ENCODE measurements around the gene ZFHX2. TPM values are rescaled to one million over a fixed set of nuclear protein-coding genes. Genes with fewer than 3 reads are reported as not detected.

Gene ZFHX2
- total and polyA plus RNA-seq, 2 of the 13 experiments (the other 11 are each of a cell fraction or from before 2014, with no cell fraction given), result 0.17 to 0.44 TPM

DNA sequence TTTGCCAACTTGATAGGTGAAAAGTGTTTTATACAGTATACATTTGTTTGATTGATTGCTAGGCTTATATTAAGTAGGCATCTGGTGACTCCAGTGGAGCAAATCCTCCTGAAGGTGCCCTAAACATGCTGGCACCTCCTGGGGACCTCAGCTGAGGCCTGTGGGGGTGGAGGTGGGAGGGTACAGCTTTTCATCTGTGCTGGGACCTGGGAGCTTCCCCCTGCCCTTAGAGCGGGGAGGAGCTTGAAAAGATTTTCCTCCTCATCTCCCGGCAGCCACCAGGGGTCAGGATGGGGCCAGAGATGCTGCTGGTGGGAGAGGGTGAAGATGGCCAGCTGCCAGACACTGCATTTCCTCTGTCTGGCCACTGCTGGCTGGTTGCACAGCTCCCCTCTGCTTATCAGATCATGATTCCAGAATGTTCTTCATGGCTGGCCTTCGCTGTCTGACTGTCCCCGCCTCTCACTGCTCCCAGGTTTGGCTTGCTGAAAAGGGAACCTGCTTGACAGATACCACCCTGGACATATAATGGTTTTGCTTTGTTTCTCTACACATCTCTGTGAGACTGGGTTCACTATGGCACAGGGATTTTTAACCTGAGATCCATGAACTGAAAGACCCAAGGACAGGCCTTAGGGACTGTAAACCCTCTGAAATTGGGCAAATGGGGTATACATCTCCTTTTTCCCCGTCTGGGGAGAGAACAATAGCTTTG is 37.5 kb upstream of the ZFHX2 start (continued):
- TF ChIP-seq HNRNPL (IDR thresholded peaks at IDR 0.05; ENCODE audit: low read depth, low read length) (no peak), RBAK (CRISPR knock-in tag; IDR thresholded peaks at IDR 0.05) (peak; percentile 73; the same call in 1 of the 2 replicates), NAIF1 (CRISPR knock-in tag; IDR thresholded peaks at IDR 0.05; ENCODE audit: borderline replicate concordance) (no peak), ZNF496 (CRISPR knock-in tag; IDR thresholded peaks at IDR 0.05; ENCODE audit: insufficient replicate concordance) (no peak), CCAR2 (optimal IDR thresholded peaks at IDR 0.05; ENCODE audit: low read depth, low read length) (peak; percentile 84), JUNB (CRISPR knock-in tag; IDR thresholded peaks at IDR 0.05; ENCODE audit: borderline replicate concordance) (no peak), RBFOX2 (IDR thresholded peaks at IDR 0.05; ENCODE audit: low read depth, low read length) (no peak), CBX1 (IDR thresholded peaks at IDR 0.05; ENCODE audit: low read depth) (peak; percentile 99), NCOA1 (CRISPR knock-in tag; IDR thresholded peaks at IDR 0.05) (no peak), CHD4 (IDR thresholded peaks at IDR 0.05; ENCODE audit: borderline replicate concordance, low read length) (peak; percentile 89; the same call in 1 of the 2 replicates), ISL2 (CRISPR knock-in tag; IDR thresholded peaks at IDR 0.05) (peak; percentile 92), NCOR1 (IDR thresholded peaks at IDR 0.05; ENCODE audit: borderline replicate concordance, low read length) (peak; percentile 66; the same call in 1 of the 2 replicates), ZNF354B (CRISPR knock-in tag; IDR thresholded peaks at IDR 0.05) (peak; percentile 97), ZNF776 (CRISPR knock-in tag; IDR thresholded peaks at IDR 0.05) (peak; percentile 84), ZNF235 (CRISPR knock-in tag; IDR thresholded peaks at IDR 0.05; ENCODE audit: borderline replicate concordance) (0 out of 2 replicates have a peak, but pooled peaks have one; percentile 50), NFE2 (CRISPR knock-in tag; IDR thresholded peaks at IDR 0.05) (no peak), SP1 (IDR thresholded peaks at IDR 0.05) (no peak), SP1 (CRISPR knock-in tag; IDR thresholded peaks at IDR 0.05) (peak; percentile 78), GATAD2A (CRISPR knock-in tag; IDR thresholded peaks at IDR 0.05) (peak; percentile 99), TSC22D2 (CRISPR knock-in tag; IDR thresholded peaks at IDR 0.05; ENCODE audit: borderline replicate concordance) (peak; percentile 98; the same call in 1 of the 2 replicates), IRX3 (CRISPR knock-in tag; IDR thresholded peaks at IDR 0.05; ENCODE audit: borderline replicate concordance, low read depth) (peak; percentile 85; the same call in 1 of the 2 replicates), ZNF589 (CRISPR knock-in tag; conservative IDR thresholded peaks at IDR 0.05) (0 out of 2 replicates have a peak, but pooled peaks have one; percentile 41), GTF3A (CRISPR knock-in tag; conservative IDR thresholded peaks at IDR 0.05) (0 out of 2 replicates have a peak, but pooled peaks have one; percentile 87)
- TF ChIP-seq, protein P1, sequence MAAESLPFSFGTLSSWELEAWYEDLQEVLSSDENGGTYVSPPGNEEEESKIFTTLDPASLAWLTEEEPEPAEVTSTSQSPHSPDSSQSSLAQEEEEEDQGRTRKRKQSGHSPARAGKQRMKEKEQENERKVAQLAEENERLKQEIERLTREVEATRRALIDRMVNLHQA (CRISPR knock-in tag; IDR thresholded peaks at IDR 0.05), result no peak
- TF ChIP-seq, protein P2, sequence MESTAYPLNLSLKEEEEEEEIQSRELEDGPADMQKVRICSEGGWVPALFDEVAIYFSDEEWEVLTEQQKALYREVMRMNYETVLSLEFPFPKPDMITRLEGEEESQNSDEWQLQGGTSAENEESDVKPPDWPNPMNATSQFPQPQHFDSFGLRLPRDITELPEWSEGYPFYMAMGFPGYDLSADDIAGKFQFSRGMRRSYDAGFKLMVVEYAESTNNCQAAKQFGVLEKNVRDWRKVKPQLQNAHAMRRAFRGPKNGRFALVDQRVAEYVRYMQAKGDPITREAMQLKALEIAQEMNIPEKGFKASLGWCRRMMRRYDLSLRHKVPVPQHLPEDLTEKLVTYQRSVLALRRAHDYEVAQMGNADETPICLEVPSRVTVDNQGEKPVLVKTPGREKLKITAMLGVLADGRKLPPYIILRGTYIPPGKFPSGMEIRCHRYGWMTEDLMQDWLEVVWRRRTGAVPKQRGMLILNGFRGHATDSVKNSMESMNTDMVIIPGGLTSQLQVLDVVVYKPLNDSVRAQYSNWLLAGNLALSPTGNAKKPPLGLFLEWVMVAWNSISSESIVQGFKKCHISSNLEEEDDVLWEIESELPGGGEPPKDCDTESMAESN (CRISPR knock-in tag; conservative IDR thresholded peaks at IDR 0.05), result peak; percentile 98
- TF ChIP-seq, protein P3, sequence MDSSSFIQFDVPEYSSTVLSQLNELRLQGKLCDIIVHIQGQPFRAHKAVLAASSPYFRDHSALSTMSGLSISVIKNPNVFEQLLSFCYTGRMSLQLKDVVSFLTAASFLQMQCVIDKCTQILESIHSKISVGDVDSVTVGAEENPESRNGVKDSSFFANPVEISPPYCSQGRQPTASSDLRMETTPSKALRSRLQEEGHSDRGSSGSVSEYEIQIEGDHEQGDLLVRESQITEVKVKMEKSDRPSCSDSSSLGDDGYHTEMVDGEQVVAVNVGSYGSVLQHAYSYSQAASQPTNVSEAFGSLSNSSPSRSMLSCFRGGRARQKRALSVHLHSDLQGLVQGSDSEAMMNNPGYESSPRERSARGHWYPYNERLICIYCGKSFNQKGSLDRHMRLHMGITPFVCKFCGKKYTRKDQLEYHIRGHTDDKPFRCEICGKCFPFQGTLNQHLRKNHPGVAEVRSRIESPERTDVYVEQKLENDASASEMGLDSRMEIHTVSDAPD (CRISPR knock-in tag; IDR thresholded peaks at IDR 0.05), result peak; percentile 92
- TF ChIP-seq, protein P4, sequence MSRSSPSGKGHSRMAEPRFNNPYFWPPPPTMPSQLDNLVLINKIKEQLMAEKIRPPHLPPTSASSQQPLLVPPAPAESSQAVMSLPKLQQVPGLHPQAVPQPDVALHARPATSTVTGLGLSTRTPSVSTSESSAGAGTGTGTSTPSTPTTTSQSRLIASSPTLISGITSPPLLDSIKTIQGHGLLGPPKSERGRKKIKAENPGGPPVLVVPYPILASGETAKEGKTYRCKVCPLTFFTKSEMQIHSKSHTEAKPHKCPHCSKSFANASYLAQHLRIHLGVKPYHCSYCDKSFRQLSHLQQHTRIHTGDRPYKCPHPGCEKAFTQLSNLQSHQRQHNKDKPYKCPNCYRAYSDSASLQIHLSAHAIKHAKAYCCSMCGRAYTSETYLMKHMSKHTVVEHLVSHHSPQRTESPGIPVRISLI (CRISPR knock-in tag; IDR thresholded peaks at IDR 0.05; ENCODE audit: borderline replicate concordance), result peak; percentile 74; the same call in 1 of the 2 replicates

Measured in HepG2 (cell line).